ENCODE measurements around the gene PDK2. TPM values are rescaled to one million over a fixed set of nuclear protein-coding genes. Genes with fewer than 3 reads are reported as not detected.

Gene PDK2
- total RNA-seq, 1 donor from 2014 or later, result 12.6 TPM

DNA sequence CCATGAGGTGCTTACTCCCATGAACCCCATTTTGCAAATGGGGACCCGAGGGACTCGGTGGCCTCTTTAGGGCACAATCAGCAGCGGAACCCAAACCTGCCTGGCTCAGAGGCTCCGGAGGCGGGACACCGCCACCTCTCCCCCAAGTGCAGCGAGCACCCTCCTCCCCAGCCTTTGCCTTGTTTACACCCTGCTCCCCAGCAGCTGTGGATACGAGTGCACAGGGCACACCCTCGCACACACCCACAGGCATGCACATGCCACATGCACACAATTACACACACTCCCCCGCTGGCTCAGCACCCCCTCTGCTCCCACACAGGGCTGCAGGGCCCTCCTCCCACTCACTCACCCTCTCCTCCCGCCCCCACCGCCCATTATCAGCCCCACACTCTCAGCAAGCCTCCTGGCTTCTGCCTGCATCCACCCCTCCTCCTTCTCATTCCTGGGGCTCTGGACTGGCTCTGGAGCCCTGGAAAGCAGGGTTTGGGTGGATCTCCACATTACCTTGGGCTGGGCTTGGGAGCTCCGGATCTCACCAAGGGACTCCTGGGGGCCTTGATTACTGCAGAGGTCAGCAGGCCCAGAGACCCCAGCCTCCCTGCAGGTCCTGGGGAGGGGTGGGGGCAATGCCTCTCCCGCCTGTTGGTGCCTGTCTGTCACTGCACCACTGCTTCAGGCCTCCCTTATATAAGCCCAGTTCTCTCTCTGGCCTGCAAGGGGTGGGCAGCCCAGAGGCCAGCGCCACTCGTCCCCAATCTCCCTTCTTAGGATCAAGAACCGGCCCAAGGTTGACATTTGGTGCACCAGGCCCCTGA, 6.4 kb downstream of the PDK2 start:
- no peak overlapping the region for H3K4me3 Mint-ChIP-seq
- peaks cover 18% of the 10 kb centered on the region for H3K27me3 Mint-ChIP-seq (ENCODE audit: insufficient read depth, low read depth)
- H3K9me3 ChIP-seq (ENCODE audit: low read depth), result no peaks in the 10 kb centered on the region
- no peaks in the 10 kb centered on the region for H3F3A ChIP-seq (ENCODE audit: low read depth)
- H3K9ac ChIP-seq, result no peak overlapping the region
- H3K4me1 ChIP-seq, result peaks cover 15% of the 10 kb centered on the region
- H3K36me3 ChIP-seq, result no peaks in the 10 kb centered on the region
- peak overlapping the region; percentile 82 for H3K27ac Mint-ChIP-seq
- H3K4me1 Mint-ChIP-seq, result peaks cover 37% of the 10 kb centered on the region
- H3K27me3 ChIP-seq, result no peaks in the 10 kb centered on the region
- peak overlapping the region; percentile 26 for H3K4me2 ChIP-seq
- H2AFZ ChIP-seq (replicated peaks), result no peak overlapping the region
- peaks cover under 1% of the 10 kb centered on the region for H3K79me2 ChIP-seq (ENCODE audit: low read depth)
- H3K4me3 ChIP-seq, result no peak overlapping the region
- peaks cover 7% of the 10 kb centered on the region for H4K20me1 ChIP-seq (ENCODE audit: low read depth)
- H3K36me3 Mint-ChIP-seq, result peaks cover 9% of the 10 kb centered on the region
- DNase-seq (ENCODE audit: low spot score), result peak; percentile 40
- H3K27ac ChIP-seq, result no peak overlapping the region
- TF ChIP-seq CTCF (IDR thresholded peaks at IDR 0.05), result peak; percentile 11
- no peak for TF ChIP-seq EZH2phosphoT487 (IDR thresholded peaks at IDR 0.05)
- no peaks in the 10 kb centered on the region for H3K9me3 Mint-ChIP-seq

GRCh38 chr17:50102164-50102991, 7.2 kb downstream of the PDK2 start:
- Histone ChIP-seq H3F3A (ENCODE audit: low read depth) (no peaks in the 10 kb centered on the region), H3K36me3 (no peaks in the 10 kb centered on the region), H2AFZ (replicated peaks) (no peak overlapping the region), H3K9ac (no peak overlapping the region), H3K9me3 (ENCODE audit: low read depth) (no peaks in the 10 kb centered on the region), H3K4me2 (peak overlapping the region; percentile 26), H3K27me3 (no peaks in the 10 kb centered on the region), H3K4me3 (no peak overlapping the region), H3K4me1 (peaks cover 15% of the 10 kb centered on the region), H3K27ac (no peak overlapping the region), H3K79me2 (ENCODE audit: low read depth) (no peaks in the 10 kb centered on the region), H4K20me1 (ENCODE audit: low read depth) (peaks cover 7% of the 10 kb centered on the region)
- peaks cover 12% of the 10 kb centered on the region for H3K36me3 Mint-ChIP-seq
- H3K4me1 Mint-ChIP-seq, result peaks cover 37% of the 10 kb centered on the region
- no peak for DNase-seq (ENCODE audit: low spot score)
- H3K27me3 Mint-ChIP-seq (ENCODE audit: insufficient read depth, low read depth), result peaks cover 16% of the 10 kb centered on the region
- H3K9me3 Mint-ChIP-seq, result no peaks in the 10 kb centered on the region
- peak overlapping the region; percentile 82 for H3K27ac Mint-ChIP-seq
- H3K4me3 Mint-ChIP-seq, result no peak overlapping the region
- TF ChIP-seq EZH2phosphoT487 (IDR thresholded peaks at IDR 0.05), result no peak
- TF ChIP-seq CTCF (IDR thresholded peaks at IDR 0.05), result no peak
- no peak for TF ChIP-seq EZH2 (IDR thresholded peaks at IDR 0.05)

- H3K9ac ChIP-seq, result no peak overlapping the region
- H3K27ac Mint-ChIP-seq, result no peak overlapping the region
Observed at GRCh38 chr17:50103252-50103651, 8.1 kb downstream of the PDK2 start.

More at GRCh38 chr17:50103252-50103651, 8.1 kb downstream of the PDK2 start:
- H3K4me1 ChIP-seq, result peaks cover 15% of the 10 kb centered on the region
- Mint-ChIP-seq H3K27me3 (ENCODE audit: insufficient read depth, low read depth) (peaks cover 14% of the 10 kb centered on the region), H3K36me3 (peaks cover 13% of the 10 kb centered on the region), H3K4me1 (peaks cover 41% of the 10 kb centered on the region), H3K9me3 (no peaks in the 10 kb centered on the region), H3K4me3 (no peak overlapping the region)
- H3K9me3 ChIP-seq (ENCODE audit: low read depth), result no peaks in the 10 kb centered on the region
- H3F3A ChIP-seq (ENCODE audit: low read depth), result no peaks in the 10 kb centered on the region
- no peaks in the 10 kb centered on the region for H3K36me3 ChIP-seq
- no peak overlapping the region for H3K4me3 ChIP-seq
- peaks cover 7% of the 10 kb centered on the region for H4K20me1 ChIP-seq (ENCODE audit: low read depth)
- DNase-seq (ENCODE audit: low spot score), result no peak
- no peaks in the 10 kb centered on the region for H3K79me2 ChIP-seq (ENCODE audit: low read depth)
- H2AFZ ChIP-seq (replicated peaks), result no peak overlapping the region
- H3K27ac ChIP-seq, result no peak overlapping the region
- TF ChIP-seq EZH2phosphoT487 (IDR thresholded peaks at IDR 0.05) (no peak), EZH2 (IDR thresholded peaks at IDR 0.05) (no peak), CTCF (IDR thresholded peaks at IDR 0.05) (no peak)
- H3K27me3 ChIP-seq, result no peaks in the 10 kb centered on the region
- no peak overlapping the region for H3K4me2 ChIP-seq

Measured in neural progenitor cell (in vitro differentiated cells).